Caco-2 (cell line): ENCODE measurements around the gene PRSS27. TPM values are rescaled to one million over a fixed set of nuclear protein-coding genes. Genes with fewer than 3 reads are reported as not detected.
A peak's percentile ranks its signal among the peaks of the same experiment; 100 is the strongest.

ENCODE experiments used
- BruUV-seq: library from RNA; stranded (reverse); fragments of 400-500 nt; replicated peaks from 2 replicates; lab custom pipeline; 2021; lab: Mats Ljungman, UMichigan
- CTCF ChIA-PET: fragments of 300-600 bp; sonication (Branson Sonifier 250); formaldehyde crosslinking; loops from one replicate; lab custom pipeline; 2022; ENCODE audit warnings: antibody characterized with exemption; lab: Charles Lee
- POLR2A ChIA-PET: fragments of 300-600 bp; sonication (Branson Sonifier 250); formaldehyde crosslinking; loops from one replicate; lab custom pipeline; 2022; ENCODE audit warnings: antibody characterized with exemption; lab: Charles Lee
- DNase-seq, 2 experiments: peaks; one replicate each; pipeline versions ENCODE4 v3.0.0 to v3.0.0-alpha.2; 2020 to 2022
- H3K27me3 ChIP-seq: replicated peaks from 2 replicates; pipeline ENCODE4 v1.6.0; 2011; ENCODE audit warnings: low read length; ENCODE audit not compliant: control insufficient read depth, insufficient read depth
- H3K36me3 ChIP-seq: 2 replicates; pipeline ENCODE4 v1.5.1; 2011; ENCODE audit warnings: low read length; ENCODE audit not compliant: control insufficient read depth, insufficient read depth
- H3K4me1 ChIP-seq: fragments of 250-450 bp; sonication (Bioruptor Pico); 2 replicates; pipeline ENCODE4 v1.5.1; 2020; ENCODE audit warnings: mild to moderate bottlenecking
- H3K4me3 ChIP-seq: 2 replicates; pipeline ENCODE4 v1.5.1; 2011; ENCODE audit warnings: low read depth, mild to moderate bottlenecking, control low read depth, low read length
- H3K9me3 ChIP-seq: fragments of 250-450 bp; sonication (Bioruptor Pico); 2 replicates; pipeline ENCODE4 v1.5.1; 2020; ENCODE audit warnings: mild to moderate bottlenecking, moderate library complexity
- H3K27ac Mint-ChIP-seq: one replicate; pipeline ENCODE4 v1.8.0; 2022; ENCODE audit warnings: mixed read lengths; ENCODE audit not compliant: unreplicated experiment
- H3K27me3 Mint-ChIP-seq: one replicate; pipeline ENCODE4 v1.8.0; 2022; ENCODE audit warnings: mixed read lengths; ENCODE audit not compliant: insufficient read depth, unreplicated experiment
- H3K36me3 Mint-ChIP-seq: one replicate; pipeline ENCODE4 v1.8.0; 2022; ENCODE audit warnings: mild to moderate bottlenecking, mixed read lengths; ENCODE audit not compliant: insufficient read depth, unreplicated experiment
- H3K4me1 Mint-ChIP-seq: one replicate; pipeline ENCODE4 v1.8.0; 2022; ENCODE audit warnings: low read depth, mixed read lengths; ENCODE audit not compliant: unreplicated experiment
- H3K4me3 Mint-ChIP-seq: one replicate; pipeline ENCODE4 v1.8.0; 2022; ENCODE audit warnings: mild to moderate bottlenecking, moderate library complexity, mixed read lengths; ENCODE audit not compliant: unreplicated experiment
- H3K9me3 Mint-ChIP-seq: one replicate; pipeline ENCODE4 v1.8.0; 2022; ENCODE audit warnings: mixed read lengths; ENCODE audit not compliant: unreplicated experiment
- intact Hi-C: fragments of 100-400 bp; cut with micrococcal nuclease; formaldehyde crosslinking; loops from one replicate; pipeline ENCODE4 v1.10.0; 2022; ENCODE audit not compliant: unreplicated experiment
- total RNA-seq: library from RNA; stranded (reverse); gene quantifications from 2 replicates; pipeline ENCODE4 v1.2.3, GENCODE V29; 2022
- TF ChIP-seq, protein P1 (sequence below), 2 experiments: fragments of 200-600 bp in 1 of 2; IDR thresholded peaks; 1 replicate in 1 of 2; 2 replicates in 1 of 2; pipeline versions ENCODE4 v1.5.1 to v1.8.0; 2011 to 2022; ENCODE audit warnings: antibody characterized with exemption in 1 of 2, control low read depth in 1 of 2, inconsistent platforms in 1 of 2, low read depth in 1 of 2, low read length in 1 of 2, mild to moderate bottlenecking in 1 of 2, moderate library complexity in 1 of 2; ENCODE audit not compliant: insufficient read depth in 1 of 2, severe bottlenecking in 1 of 2, unreplicated experiment in 1 of 2

Gene PRSS27
- total RNA-seq, 1 experiment from 2014 or later: 1.1 TPM

- peaks cover 28% of the 10 kb centered on the region for H3K4me1 Mint-ChIP-seq
- Histone ChIP-seq H3K4me3 (no peak overlapping the region), H3K27me3 (no peaks in the 10 kb centered on the region), H3K36me3 (peaks cover 19% of the 10 kb centered on the region), H3K9me3 (no peaks in the 10 kb centered on the region), H3K4me1 (no peaks in the 10 kb centered on the region)
- no peaks in the 10 kb centered on the region for H3K9me3 Mint-ChIP-seq
- no peak overlapping the region for H3K4me3 Mint-ChIP-seq
- peaks cover 100% of the 10 kb centered on the region for H3K36me3 Mint-ChIP-seq
- intact Hi-C loops: no loop called here
- TF ChIP-seq, protein P1, sequence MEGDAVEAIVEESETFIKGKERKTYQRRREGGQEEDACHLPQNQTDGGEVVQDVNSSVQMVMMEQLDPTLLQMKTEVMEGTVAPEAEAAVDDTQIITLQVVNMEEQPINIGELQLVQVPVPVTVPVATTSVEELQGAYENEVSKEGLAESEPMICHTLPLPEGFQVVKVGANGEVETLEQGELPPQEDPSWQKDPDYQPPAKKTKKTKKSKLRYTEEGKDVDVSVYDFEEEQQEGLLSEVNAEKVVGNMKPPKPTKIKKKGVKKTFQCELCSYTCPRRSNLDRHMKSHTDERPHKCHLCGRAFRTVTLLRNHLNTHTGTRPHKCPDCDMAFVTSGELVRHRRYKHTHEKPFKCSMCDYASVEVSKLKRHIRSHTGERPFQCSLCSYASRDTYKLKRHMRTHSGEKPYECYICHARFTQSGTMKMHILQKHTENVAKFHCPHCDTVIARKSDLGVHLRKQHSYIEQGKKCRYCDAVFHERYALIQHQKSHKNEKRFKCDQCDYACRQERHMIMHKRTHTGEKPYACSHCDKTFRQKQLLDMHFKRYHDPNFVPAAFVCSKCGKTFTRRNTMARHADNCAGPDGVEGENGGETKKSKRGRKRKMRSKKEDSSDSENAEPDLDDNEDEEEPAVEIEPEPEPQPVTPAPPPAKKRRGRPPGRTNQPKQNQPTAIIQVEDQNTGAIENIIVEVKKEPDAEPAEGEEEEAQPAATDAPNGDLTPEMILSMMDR (IDR thresholded peaks at IDR 0.05; ENCODE audit: insufficient read depth in 1 of 2, low read depth in 1 of 2, low read length in 1 of 2, severe bottlenecking in 1 of 2, unreplicated experiment in 1 of 2): no peak
- H3K27ac Mint-ChIP-seq: no peak overlapping the region
- ChIA-PET CTCF (interaction anchor here (0.5 kb wide), 1 partner anchor 836 kb away, joined by 6 read pairs; no protein-coding TSS in a partner anchor), POLR2A (interaction anchor here (1.1 kb wide), 1 partner anchor 8 kb away, joined by 4 read pairs; the partner anchor contains the start of gene ELOB)
- BruUV-seq: no TSS peak
- peak in 1 of 2 experiments; percentile 16 for DNase-seq
- no peaks in the 10 kb centered on the region for H3K27me3 Mint-ChIP-seq
Observed at GRCh38 chr16:2768403-2769089, 48.5 kb upstream of the PRSS27 start.

DNA sequence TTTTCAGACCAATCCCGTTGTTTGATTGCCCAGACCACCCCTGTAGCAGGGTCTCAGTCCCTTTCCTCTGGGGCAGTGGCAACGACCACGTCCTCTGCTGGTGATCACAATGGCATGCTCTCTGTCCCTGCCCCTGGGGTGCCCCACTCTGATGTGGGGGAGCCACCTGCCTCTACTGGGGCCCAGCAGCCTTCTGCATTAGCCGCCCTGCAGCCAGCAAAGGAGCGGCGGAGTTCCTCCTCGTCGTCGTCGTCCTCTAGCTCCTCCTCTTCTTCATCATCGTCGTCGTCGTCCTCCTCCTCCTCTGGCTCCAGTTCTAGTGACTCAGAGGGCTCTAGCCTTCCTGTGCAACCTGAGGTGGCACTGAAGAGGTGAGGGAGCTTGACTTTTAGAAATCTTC, 47.9 kb upstream of the PRSS27 start:
- POLR2A ChIA-PET: interaction anchor here (1.1 kb wide), 1 partner anchor 9 kb away, joined by 4 read pairs; the partner anchor contains the start of gene ELOB
- intact Hi-C loops: no loop called here

GRCh38 chr16:2767140-2767731, 47.2 kb upstream of the PRSS27 start:
- intact Hi-C loops: no loop called here
- no peaks in the 10 kb centered on the region for H3K27me3 Mint-ChIP-seq
- CTCF ChIA-PET: no interaction called here
- peaks cover 100% of the 10 kb centered on the region for H3K36me3 Mint-ChIP-seq
- peak overlapping the region; percentile 20 for H3K27ac Mint-ChIP-seq
- peaks cover 22% of the 10 kb centered on the region for H3K4me1 Mint-ChIP-seq
- POLR2A ChIA-PET: no interaction called here
- H3K4me3 Mint-ChIP-seq: no peak overlapping the region
- Histone ChIP-seq H3K4me1 (no peaks in the 10 kb centered on the region), H3K27me3 (no peaks in the 10 kb centered on the region), H3K36me3 (peaks cover 23% of the 10 kb centered on the region), H3K4me3 (no peak overlapping the region), H3K9me3 (no peaks in the 10 kb centered on the region)
- H3K9me3 Mint-ChIP-seq: no peaks in the 10 kb centered on the region
- no TSS peak for BruUV-seq
- no peak for DNase-seq
- TF ChIP-seq, protein P1 (IDR thresholded peaks at IDR 0.05; ENCODE audit: insufficient read depth in 1 of 2, low read depth in 1 of 2, low read length in 1 of 2, severe bottlenecking in 1 of 2, unreplicated experiment in 1 of 2): no peak

More for the DNA sequence above, 47.9 kb upstream of the PRSS27 start:
- H3K9me3 ChIP-seq: no peaks in the 10 kb centered on the region
- Mint-ChIP-seq H3K4me1 (peaks cover 26% of the 10 kb centered on the region), H3K27me3 (no peaks in the 10 kb centered on the region), H3K36me3 (peaks cover 100% of the 10 kb centered on the region), H3K9me3 (no peaks in the 10 kb centered on the region), H3K27ac (peak overlapping the region; percentile 20), H3K4me3 (no peak overlapping the region)
- no peak for DNase-seq
- no TSS peak for BruUV-seq
- CTCF ChIA-PET: no interaction called here
- no peaks in the 10 kb centered on the region for H3K4me1 ChIP-seq
- TF ChIP-seq, protein P1 (IDR thresholded peaks at IDR 0.05; ENCODE audit: insufficient read depth in 1 of 2, low read depth in 1 of 2, low read length in 1 of 2, severe bottlenecking in 1 of 2, unreplicated experiment in 1 of 2): no peak
- H3K27me3 ChIP-seq: no peaks in the 10 kb centered on the region
- no peak overlapping the region for H3K4me3 ChIP-seq
- peaks cover 23% of the 10 kb centered on the region for H3K36me3 ChIP-seq
